HG02938 (cell line): ENCODE measurements around the gene NWD2.

Source experiments
- ATAC-seq: cut with Tn5 transposase; IDR thresholded peaks from one replicate; pipeline ENCODE4 v1.9.1; 2021; ENCODE audit warnings: mild to moderate bottlenecking, moderate library complexity; ENCODE audit not compliant: unreplicated experiment

The NWD2 gene

DNA sequence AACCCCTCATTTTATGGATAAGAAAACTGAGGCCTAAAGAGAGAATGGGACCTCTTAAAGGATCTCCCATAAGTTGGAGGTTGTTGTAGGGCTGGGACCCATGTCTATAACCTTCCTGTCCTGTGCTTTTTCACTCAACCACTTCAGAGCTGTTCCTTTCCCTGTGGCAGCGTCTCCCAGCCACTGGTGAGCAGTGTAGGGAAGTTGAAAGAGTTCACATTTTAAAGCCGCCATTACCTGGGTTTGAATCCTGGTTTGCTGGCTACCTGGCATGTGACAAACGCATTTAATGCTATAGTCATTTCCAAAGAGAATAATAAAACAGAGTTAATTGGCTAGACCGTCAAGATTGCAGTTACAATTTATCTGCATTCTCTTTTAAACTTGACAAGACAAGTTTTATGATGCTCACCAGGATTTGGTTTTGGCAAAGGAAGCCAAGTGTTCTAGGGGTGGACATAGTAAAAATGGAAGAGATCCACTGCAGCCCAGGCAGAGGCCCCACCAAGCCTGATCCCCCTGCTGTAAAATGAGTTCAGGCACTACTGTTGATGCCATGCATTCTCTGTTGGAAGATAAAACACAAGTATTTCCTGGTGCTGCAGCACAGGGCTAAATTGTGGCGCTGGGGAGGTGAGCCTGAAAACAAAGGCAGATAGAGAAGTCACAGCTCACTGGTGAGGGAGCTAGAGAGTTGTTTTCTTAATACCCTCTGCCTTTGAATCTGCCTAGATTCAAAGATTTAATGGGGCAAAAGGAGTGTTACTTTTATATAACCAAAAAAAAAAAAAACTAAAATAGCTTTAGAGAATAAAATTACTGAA, 218.7 kb downstream of the NWD2 start:
- ATAC-seq = no peak

DNA sequence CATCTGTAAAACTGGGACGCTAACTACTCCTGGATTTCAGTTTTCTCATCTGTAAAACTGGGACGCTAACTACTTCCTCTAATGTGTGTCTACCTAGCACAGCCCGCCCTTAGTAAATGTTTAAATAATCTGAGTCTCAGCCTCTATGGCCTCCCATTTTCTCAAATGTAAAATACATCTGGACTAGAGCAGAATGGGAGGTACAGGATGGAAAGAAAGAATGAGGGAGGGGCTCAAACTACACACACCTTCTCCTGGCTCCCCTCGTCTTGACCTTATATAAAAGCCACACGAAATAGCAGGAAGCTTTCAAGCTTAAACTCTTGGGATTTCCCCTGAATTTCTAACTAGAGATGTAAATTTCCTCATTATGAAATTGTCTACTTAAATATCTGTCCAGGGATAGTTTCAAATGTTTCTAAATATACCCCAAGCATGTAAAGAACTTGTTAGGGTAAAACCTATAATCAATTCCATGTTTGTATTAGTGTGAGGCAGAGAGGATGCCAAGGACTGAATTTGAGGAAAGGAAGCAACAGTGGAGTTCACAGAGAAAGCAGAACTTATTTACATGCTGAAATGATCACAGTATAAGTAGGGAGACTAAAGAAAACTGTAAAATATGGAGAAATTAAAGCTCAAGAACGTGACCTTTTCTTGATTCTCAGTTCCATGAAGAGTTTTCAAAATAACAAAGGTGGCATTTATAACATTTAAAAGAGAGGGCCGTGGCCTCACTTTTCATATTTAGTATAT, 220.0 kb downstream of the NWD2 start:
- no peak for ATAC-seq

DNA sequence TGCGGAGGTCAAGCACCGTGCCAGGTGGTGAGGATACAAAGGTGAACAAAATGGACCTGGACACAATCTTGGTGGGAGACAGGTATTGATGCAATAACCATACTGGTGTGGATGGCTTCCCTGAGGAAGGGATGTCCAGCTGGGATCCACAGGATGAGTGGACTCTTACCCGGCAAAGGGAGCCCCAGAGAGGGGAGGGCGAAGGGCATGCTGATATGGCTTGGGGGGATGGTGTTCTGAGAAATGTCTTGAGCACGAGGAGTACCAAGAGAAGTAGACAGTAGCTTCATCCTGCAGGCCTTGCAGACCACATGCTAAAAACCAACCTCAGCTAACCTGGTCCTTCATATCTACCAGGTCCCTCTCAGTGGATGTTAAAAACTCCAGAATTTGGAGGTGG, 220.8 kb downstream of the NWD2 start:
- ATAC-seq = no peak

DNA sequence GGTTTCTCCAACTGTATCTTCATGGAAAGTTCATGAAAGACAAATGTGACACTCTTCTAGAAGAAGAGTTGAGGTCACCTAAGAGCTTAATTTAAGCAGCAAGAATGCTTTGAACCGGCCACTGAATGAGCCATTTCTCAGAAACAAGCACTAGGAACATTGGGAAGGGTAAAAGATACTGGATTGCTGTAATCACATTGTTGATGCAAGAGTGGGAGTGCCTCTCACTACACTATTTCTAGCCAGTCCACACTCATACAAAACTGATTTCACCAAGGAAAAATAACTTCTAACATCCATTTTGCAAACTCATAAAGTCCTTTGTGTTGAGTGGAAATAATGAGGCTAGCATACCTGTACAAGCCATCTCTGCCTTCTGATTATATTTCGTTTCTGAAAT, 221.3 kb downstream of the NWD2 start:
- no peak for ATAC-seq

DNA sequence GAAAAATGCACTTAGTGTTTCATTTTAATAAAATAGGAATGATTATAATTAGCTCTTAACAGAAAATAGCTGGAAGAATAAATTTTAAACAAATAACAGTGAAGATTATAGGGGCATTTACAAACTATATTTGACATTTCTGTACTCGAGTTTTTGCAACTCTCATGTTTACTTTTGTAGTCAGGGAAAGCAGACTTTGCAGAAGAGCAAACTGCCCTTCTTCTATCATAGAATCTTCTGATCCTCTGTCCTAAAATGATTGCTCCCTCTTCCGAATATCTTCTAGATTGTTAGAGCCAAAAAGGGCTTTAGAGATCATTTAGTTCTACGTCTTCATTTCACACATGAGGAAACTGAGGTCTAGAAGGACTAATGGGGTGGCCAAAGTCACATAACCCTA, 222.7 kb downstream of the NWD2 start:
- no peak for ATAC-seq

DNA sequence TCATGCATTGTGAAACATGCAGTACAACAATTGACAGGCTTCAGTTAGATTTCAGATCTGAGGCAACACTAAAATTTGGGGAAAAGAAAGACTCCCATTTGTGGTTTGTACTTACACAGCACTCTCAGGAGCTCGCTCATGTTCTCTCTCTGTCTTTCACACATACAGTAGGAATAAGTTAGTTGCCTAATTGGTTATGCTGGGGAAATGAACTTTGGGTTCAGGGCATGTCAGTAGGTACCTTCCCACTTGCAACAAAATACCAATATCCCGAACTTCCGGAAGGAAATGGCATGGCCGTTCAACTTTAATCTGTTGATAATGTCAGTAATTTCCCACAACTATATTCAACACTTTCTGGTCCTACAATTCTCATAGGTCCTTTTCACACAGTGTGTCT, 223.3 kb downstream of the NWD2 start:
- ATAC-seq = no peak

DNA sequence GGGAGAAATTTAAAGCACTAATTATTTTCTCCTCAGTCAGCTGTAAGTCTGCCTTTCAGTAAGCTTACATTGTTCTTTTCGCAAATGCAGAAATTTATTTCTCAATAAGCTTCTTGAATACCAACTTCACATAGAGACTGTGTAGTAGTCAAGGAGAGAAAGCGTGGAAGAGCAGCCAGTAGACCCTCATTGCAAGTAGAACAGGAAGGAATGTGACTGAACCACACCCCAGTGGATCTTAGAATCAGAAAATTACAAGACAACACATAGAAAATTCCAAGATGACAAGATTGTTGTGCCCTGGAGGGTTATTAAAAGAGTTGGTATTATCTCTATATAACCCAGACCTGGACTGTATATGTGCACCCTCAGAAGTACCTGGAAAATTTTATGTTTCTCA, 224.7 kb downstream of the NWD2 start:
- ATAC-seq = no peak

DNA sequence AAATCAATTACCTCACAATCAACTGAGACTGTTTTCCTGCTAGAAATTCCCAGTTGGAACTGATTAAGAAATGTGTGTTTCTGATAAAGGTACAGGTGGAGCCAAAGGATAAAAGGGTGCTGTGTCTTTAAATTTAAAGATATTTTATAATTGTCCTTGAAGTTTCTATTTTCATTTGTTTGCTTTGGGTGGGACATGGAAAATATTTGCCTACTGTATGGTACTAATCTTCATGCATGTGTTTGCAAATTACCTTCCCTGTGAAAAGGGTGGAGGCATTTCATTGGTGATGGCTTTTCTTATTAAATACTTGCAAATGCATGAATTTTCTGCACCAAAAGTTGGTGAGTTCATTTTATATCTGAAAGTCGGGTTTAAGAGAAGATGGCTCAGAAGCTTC, 225.7 kb downstream of the NWD2 start:
- ATAC-seq = no peak

DNA sequence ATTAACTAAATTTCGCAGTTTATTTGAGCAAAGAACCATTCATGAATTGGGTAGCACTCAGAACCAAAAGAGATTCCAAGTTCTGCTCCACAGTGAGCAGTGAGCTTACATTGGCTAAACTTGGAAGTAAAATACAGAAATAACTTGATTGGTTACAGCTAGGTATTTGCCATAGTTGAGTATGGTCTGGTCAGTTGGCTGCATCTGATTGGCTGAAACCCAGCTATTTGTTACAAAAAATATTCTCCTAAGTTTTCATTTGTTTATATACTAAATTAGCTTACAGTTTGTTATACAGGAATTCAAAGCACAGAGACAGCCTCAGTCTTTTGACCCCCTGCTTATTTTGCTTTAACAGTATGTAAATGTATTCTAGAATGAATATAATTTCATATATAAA, 226.6 kb downstream of the NWD2 start:
- ATAC-seq = no peak

DNA sequence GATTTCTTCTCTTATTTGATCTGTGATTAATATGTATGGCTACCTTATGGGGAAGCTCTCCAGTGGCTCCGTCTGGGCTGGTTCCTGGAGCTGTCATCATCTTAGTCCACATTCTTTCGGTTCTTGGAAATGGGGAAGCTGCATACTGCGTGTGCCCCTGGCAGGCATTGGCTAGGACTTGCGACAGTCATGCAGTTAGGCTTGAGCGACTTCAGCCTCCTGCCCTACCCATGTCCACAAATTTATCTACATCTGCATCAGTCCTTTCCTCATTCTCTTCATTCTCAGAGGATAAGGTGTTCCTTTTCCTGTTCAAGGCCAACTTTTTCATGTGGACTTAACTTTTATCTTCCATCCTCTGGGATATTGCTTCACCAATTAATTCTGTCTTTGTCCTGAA, 227.4 kb downstream of the NWD2 start:
- no peak for ATAC-seq

DNA sequence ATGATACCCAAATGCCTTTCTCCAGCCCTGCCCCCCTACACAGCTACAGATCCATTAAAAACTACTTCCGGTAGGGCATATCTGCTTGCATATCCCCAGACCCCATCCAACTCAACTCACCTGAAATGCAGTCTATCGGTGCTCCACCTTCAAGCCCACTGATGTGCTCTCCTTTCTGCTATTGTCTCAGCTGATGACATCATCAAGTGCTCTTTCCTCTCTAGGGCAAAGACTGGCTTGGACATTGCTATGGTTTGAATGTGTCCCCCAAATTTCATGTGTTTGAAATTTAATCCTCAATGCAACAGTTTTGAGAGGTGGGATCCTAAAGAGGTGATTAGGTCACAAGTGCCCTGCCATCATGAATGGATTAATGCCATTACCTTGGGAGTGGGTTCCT, 229.3 kb downstream of the NWD2 start:
- ATAC-seq = no peak

DNA sequence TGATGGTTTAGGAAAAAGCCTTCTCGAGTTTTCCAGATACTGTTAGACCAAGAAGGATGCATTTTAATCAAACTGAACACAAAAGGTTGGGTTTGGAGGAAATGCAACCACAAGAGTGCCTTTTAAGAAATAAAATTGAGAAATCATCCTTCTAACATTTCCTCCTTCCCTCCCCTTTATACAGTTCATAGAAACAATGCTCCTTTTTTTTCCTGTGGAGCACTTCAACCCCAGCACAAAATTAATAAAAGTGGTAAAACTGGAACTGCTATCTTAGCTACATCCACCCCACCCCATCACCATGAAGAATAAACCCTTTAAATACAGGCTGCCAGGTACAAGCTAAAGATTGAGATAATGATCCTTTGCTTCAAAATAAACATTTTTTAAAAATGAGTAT, 230.5 kb downstream of the NWD2 start:
- no peak for ATAC-seq

DNA sequence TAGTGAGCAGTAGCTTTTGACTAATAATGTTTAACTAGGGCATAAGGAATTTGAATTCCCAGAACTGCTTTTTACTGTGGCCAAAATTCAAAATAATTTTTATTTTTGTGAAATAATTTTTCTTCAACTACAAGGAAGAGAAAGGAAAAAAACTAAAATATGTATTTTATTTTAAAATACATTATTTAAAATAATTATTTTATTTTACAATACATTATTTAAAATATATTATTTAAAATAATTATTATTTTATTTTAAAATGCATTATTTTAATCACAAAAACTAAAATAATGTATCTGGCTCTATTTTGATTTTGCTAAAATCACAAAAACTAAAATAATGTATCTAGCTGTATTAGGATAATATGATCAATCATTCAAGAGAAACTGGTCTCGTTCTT, 231.2 kb downstream of the NWD2 start:
- no peak for ATAC-seq

DNA sequence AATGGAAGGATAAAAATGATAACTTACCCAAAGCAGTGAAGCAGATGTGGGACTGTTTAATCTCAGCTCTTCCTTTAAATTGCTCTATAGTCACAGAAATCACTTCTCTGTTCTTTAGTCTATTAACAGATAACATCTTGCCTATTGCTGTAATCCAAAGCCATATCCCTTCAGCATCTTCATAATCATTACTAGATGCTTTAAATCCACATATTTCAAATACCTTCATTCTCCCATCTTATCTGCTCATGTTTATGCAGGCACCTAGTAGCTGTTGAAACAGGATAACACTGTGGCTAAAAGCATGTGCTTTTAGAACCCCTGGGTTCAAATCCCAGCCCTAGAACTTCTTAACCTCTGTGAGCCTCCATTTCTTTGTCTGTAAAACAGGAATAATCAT, 231.7 kb downstream of the NWD2 start:
- no peak for ATAC-seq

DNA sequence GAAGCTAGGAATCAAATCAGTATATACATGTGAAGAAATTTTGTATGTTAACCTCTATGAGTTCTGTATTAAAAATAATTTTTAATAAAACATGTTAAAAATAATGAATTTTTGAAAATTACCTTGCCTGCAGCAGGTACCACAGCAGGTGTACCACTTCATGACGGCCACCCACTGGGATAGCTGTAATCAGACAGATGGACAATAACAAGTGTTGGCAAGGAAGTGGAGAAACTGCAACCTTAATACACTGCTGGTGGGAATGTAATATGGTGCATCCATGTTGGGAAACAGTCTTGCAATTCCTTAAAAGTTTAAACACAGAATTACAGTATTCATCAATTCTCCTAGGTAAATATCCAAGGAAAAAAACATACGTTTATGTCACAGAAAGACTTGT, 232.1 kb downstream of the NWD2 start:
- ATAC-seq = no peak

DNA sequence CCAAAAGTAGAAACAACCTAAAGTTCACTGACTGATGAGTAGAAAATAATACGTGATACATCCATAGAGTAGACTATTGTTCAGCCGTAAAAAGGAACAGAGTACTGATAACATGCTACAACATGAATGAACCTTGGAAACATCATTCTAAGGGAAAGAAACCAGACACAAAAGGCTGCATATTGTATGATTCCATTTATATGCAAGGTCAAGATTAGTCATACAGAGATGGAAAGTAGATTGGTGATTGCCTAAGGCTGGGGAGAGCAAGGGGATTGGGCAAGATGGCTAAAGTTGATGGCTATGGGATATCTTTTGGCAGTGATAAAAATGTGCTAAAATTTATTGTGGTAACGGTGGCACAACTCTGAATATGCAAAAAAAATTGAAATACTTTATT, 232.6 kb downstream of the NWD2 start:
- no peak for ATAC-seq

DNA sequence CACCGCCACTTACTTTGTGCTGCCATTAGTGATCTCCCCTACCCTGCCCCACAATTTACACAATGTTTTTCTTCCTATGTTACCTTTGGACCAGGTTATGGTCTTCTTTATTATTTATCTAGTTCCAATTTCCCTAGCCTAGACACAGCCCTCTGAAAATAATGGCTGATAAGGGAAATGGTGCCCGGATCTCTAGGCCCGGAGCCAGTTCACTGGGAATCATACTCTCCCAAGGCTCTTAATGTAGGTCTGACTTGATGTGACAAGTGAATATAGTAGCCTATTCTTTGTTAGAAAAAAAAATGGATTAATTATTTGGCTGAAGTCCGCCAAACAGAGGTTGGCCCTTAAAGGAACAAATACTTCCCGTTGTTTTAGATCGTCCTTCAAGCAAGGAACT, 233.6 kb downstream of the NWD2 start:
- no peak for ATAC-seq

DNA sequence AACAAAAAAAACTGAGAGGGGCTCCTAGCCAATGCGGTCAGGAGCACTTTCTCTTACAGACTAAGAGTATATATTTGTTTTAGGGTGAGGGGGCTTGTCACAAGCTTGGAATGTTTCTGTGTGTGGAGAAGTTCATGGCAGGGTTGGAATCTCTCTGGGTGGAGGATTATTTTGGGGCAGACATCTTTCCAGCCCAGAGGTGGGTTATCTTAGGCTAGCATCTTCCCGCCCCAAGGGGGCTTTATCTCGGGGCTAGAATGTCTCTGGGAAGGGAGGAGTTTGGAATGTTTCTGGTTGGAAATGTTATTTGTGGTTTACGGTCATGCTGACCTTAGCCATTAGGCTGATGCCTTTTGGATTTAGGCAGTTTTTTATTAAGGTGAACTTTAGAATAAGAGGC, 236.0 kb downstream of the NWD2 start:
- no peak for ATAC-seq

DNA sequence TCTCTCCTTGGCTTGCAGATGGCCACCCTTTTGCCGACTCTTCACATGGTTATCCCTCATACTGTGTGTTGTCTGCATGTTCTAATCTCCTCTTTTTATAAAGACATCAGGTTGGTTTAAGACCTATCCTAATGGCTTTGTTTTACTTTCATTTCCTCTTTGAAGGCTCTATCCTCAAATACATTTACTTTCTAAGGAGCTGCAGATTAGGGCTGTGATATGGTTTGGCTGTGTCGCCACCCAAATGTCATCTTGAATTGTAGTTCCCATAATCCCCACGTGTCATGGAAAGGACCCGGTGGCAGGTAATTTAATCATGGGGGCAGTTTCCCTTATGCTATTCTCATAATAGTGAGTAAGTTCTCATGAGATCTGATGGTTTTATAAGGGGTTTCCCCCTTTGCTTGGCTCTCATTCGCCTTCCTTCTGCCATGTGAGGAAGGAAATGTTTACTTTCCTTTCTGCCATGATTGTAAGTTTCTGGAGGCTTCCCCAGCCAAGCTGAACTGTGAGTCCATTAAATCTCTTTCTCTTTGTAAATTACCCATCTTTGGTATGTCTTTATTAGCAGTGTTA, 237.1 kb downstream of the NWD2 start:
- no peak for ATAC-seq

DNA sequence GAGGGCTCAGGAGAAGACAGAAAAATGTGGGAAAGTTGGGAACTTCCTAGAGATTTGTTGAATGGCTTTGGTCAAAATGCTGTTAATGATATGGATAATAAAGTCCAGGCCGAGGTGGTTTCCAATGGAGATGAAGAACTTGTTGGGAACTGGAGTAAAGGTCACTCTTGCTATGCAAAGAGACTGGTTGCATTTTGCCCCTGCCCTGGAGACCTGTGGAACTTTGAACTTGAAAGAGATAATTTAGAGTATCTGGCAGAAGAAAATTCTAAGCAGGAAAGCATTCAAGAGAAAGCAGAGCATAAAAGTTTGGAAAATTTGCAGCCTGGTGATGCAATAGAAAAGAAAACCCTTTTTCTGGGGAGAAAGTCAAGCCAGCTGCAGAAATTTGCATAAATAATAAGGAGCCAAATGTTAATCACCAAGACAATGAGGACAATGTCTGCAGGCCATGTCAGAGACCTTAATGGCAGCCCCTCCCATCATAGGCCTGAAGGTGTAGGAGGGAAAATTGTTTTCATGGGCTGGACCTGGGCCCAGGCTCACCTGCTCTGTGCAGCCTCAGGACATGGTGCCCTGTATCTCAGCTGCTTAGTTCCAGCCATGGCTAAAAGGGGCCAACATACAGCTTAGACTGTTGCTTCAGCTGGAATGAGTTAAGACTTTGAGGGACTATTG, 237.8 kb downstream of the NWD2 start:
- ATAC-seq = no peak

DNA sequence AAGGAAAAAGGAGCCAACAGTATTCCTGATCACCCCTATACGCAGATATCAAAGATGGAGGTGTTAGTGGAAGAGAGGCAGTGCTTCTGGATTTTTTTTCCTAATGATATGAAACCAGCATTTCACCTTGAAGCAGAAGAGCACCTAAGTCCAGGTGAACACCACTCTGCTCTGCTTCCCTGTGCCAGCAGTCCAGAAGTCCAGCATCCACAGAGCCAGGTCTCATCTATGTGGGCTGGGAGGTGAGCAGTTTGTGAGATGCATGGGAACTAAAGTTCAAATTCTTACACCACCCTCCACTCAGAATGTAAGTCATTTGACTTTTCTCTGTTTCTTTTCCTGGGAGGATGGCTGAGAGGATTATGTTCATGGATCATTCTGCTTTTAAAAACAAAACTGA, 239.1 kb downstream of the NWD2 start:
- no peak for ATAC-seq

DNA sequence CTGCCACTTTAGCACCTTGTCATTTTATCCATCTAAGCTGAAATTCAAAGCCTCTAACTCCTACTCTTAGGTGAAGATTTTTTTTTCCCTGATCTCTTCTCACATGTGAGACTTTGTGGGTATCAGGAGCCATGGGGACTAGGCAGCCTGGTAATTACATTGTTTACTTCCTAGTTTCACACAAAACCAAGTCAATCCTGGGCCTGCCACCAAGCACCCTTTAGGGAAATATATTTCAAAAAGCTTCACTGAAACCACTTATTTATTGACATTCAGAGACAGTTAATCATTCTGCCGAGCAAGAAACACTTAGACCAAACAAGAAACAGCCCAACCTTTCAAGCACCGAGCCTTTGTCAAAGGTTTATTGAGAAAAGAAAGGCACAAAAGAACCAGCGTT, 241.6 kb downstream of the NWD2 start:
- ATAC-seq = no peak
